K562 (cell line): ENCODE data around the gene MAP3K20. TPM values are rescaled to one million over a fixed set of nuclear protein-coding genes. Genes with fewer than 3 reads are reported as not detected.

Source experiments
- ATAC-seq: fragments of 200-7000 bp; cut with Tn5 transposase; 3 replicates; pipeline ENCODE4 v1.9.1; 2020; ENCODE audit warnings: moderate library complexity
- BruUV-seq: library from RNA; stranded (reverse); fragments of 400-500 nt; replicated peaks from 2 replicates; lab custom pipeline; 2021; lab: Mats Ljungman, UMichigan
- CTCF ChIA-PET: fragments of 300-600 bp; formaldehyde crosslinking; extraction: SDS; loops from one replicate; lab custom pipeline; 2021; ENCODE audit warnings: low intra/inter-chr PET ratio; lab: Yijun Ruan, JAX
- POLR2A ChIA-PET: fragments of 300-600, 350-650 bp; sonication (Branson Sonifier 250); formaldehyde crosslinking; extraction: SDS; loops from one replicate; lab custom pipeline; 2021; ENCODE audit warnings: antibody characterized with exemption, inconsistent platforms; lab: Yijun Ruan, JAX
- DNase-seq, 4 experiments: peaks; one replicate each; pipeline versions ENCODE4 v3.0.0 to v3.0.0-alpha.2; 2011 to 2018; ENCODE audit warnings: low spot score in 3 of 4, mixed read lengths in 3 of 4; ENCODE audit errors: extremely low read depth in 1 of 4
- FAIRE-seq: peaks from 2 replicates; lab custom pipeline; 2011; peaks lifted over from hg19 to GRCh38; lab: Jason Lieb, UNC
- H2AFZ ChIP-seq: 2 replicates; pipeline ENCODE4 v1.6.0; 2011; ENCODE audit warnings: low read depth, low read length, control low read depth, inconsistent platforms
- H3K27ac ChIP-seq: fragments of 200-600 bp; 3 replicates; pipeline ENCODE4 v1.8.0; 2011; ENCODE audit warnings: low read depth, mild to moderate bottlenecking, control low read depth, inconsistent platforms, low read length, moderate library complexity, mixed read lengths; ENCODE audit errors: extremely low read depth
- H3K27me3 ChIP-seq, 2 experiments: fragments of 300-600 bp in 1 of 2; 2 replicates in 1 of 2; 3 replicates in 1 of 2; pipeline versions ENCODE4 v1.6.0 to v1.8.0; 2011; ENCODE audit warnings: inconsistent platforms in 2 of 2, low read length in 2 of 2, mild to moderate bottlenecking in 1 of 2, mixed read lengths in 1 of 2, moderate library complexity in 1 of 2; ENCODE audit not compliant: control insufficient read depth in 2 of 2, insufficient read depth in 2 of 2
- H3K36me3 ChIP-seq: fragments of 300-600 bp; 3 replicates; pipeline ENCODE4 v1.8.0; 2011; ENCODE audit warnings: mild to moderate bottlenecking, low read length, inconsistent platforms; ENCODE audit not compliant: control insufficient read depth, insufficient read depth
- H3K4me1 ChIP-seq, 2 experiments: fragments of 200-600 bp in 1 of 2; replicated peaks in 1 of 2; 2 replicates in 1 of 2; 3 replicates in 1 of 2; pipeline versions ENCODE4 v1.5.1 to v1.8.0; 2011; ENCODE audit warnings: inconsistent platforms in 2 of 2, low read length in 2 of 2, mild to moderate bottlenecking in 1 of 2, mixed read lengths in 1 of 2, moderate library complexity in 1 of 2; ENCODE audit not compliant: control insufficient read depth in 2 of 2, insufficient read depth in 2 of 2
- H3K4me2 ChIP-seq: 2 replicates; pipeline ENCODE4 v1.6.1; 2011; ENCODE audit warnings: low read length, control low read depth, inconsistent platforms, mixed read lengths; ENCODE audit not compliant: insufficient read depth
- H3K4me3 ChIP-seq: fragments of 200-600 bp; sonication (generic), shearing (Covaris generic); 2 replicates; pipeline ENCODE4 v1.5.1; 2016; ENCODE audit warnings: control low read depth, inconsistent platforms
- H3K79me2 ChIP-seq: fragments of 200-600 bp; 3 replicates; pipeline ENCODE4 v1.8.0; 2011; ENCODE audit warnings: low read length, inconsistent platforms; ENCODE audit not compliant: control insufficient read depth, insufficient read depth
- H3K9ac ChIP-seq, 2 experiments: 2 replicates each; pipeline versions ENCODE4 v1.6.0 to v1.6.1; 2011; ENCODE audit warnings: low read depth in 2 of 2, low read length in 2 of 2, control low read depth in 1 of 2, inconsistent platforms in 1 of 2, mild to moderate bottlenecking in 1 of 2, mixed read lengths in 1 of 2; ENCODE audit not compliant: insufficient read depth in 1 of 2
- H3K9me1 ChIP-seq: one replicate; pipeline ENCODE4 v1.6.0; 2011; ENCODE audit warnings: inconsistent platforms, mild to moderate bottlenecking, low read length, moderate library complexity; ENCODE audit not compliant: control insufficient read depth, insufficient read depth
- H3K9me3 ChIP-seq: replicated peaks from 2 replicates; pipeline ENCODE4 v1.5.1; 2011; ENCODE audit warnings: low read depth, low read length, inconsistent platforms; ENCODE audit not compliant: control insufficient read depth, insufficient read depth
- H4K20me1 ChIP-seq: replicated peaks from 2 replicates; pipeline ENCODE4 v1.6.1; 2011; ENCODE audit warnings: low read length, inconsistent platforms, mixed read lengths; ENCODE audit not compliant: control insufficient read depth, insufficient read depth
- ATF2 ChIP-seq: sonication (generic); formaldehyde crosslinking; IDR thresholded peaks from 2 replicates; pipeline ENCODE4 v1.8.1; 2022; ENCODE audit warnings: missing genetic modification reagents
- ATF7 ChIP-seq: fragments of 450-650 bp; IDR thresholded peaks from 2 replicates; pipeline ENCODE4 v1.7.1; 2014; ENCODE audit warnings: mild to moderate bottlenecking, moderate library complexity
- ETS1 ChIP-seq: conservative IDR thresholded peaks from 2 replicates; pipeline ENCODE4 v1.6.1; 2011; ENCODE audit warnings: low read depth, mild to moderate bottlenecking, low read length; ENCODE audit not compliant: control insufficient read depth
- MCM3 ChIP-seq: fragments of 450-650 bp; IDR thresholded peaks from 2 replicates; pipeline ENCODE4 v1.6.1; 2016
- RBM25 ChIP-seq: fragments of 200-400 bp; formaldehyde crosslinking; IDR thresholded peaks from 2 replicates; pipeline ENCODE4 v1.6.1; 2018; ENCODE audit warnings: low read length, low read depth, moderate library complexity; ENCODE audit not compliant: severe bottlenecking
- SETDB1 ChIP-seq: IDR thresholded peaks from one replicate; pipeline ENCODE4 v1.6.1; 2012; ENCODE audit warnings: low read length, control low read depth, inconsistent platforms
- SNRNP70 ChIP-seq: fragments of 200-400 bp; formaldehyde crosslinking; optimal IDR thresholded peaks from 2 replicates; pipeline ENCODE3; 2017; ENCODE audit warnings: low read depth, low read length
- TEAD1 ChIP-seq, 2 experiments: fragments of 450-650 bp in 1 of 2; sonication (generic) in 1 of 2; formaldehyde crosslinking; IDR thresholded peaks; 2 replicates each; pipeline versions ENCODE4 v1.4.0 to v1.8.0; 2020 to 2022; ENCODE audit warnings: mild to moderate bottlenecking in 2 of 2, missing genetic modification reagents in 1 of 2
- ZBTB26 ChIP-seq: fragments of 450-650 bp; formaldehyde crosslinking; IDR thresholded peaks from 2 replicates; pipeline ENCODE4 v1.4.0; 2022; ENCODE audit warnings: missing genetic modification characterization
- ZFP30 ChIP-seq: fragments of 250-450 bp; sonication (Bioruptor Pico); IDR thresholded peaks from 2 replicates; pipeline ENCODE4 v1.8.0; 2022; ENCODE audit warnings: moderate library complexity, mild to moderate bottlenecking, inconsistent platforms, borderline replicate concordance
- ZNF253 ChIP-seq: fragments of 250-450 bp; sonication (Bioruptor Pico); conservative IDR thresholded peaks from 2 replicates; pipeline ENCODE4 v1.6.1; 2021; ENCODE audit warnings: mild to moderate bottlenecking
- WGBS: fragments of 100-300 bp; shearing (Covaris generic); methylation state at CpG from one replicate; pipeline ENCODE4 v1.1.6; 2016; ENCODE audit warnings: low coverage, mixed read lengths; ENCODE audit not compliant: insufficient coverage; ENCODE audit errors: missing lambda C conversion rate; 5-methylcytosine and 5-hydroxymethylcytosine counted together
- in situ Hi-C: fragments of 300-500 bp; cut with MboI; formaldehyde crosslinking; loops from 4 replicates; pipeline ENCODE4 v1.15.0; 2018; ENCODE audit warnings: inconsistent platforms, mixed read lengths
- intact Hi-C: fragments of 100-400 bp; cut with micrococcal nuclease; formaldehyde crosslinking; loops from 2 replicates; pipeline ENCODE4 v1.14.2; 2022
- polyA plus RNA-seq, 8 experiments: library from polyadenylated mRNA; depleted of rRNA in 4 of 8; stranded (reverse) in 5 of 8; unstranded in 3 of 8; fragments of >200 nt; fragmentation: Nextera tagmentation in 2 of 8; fragmentation: Illumina TruSeq in 1 of 8; extraction: Ambion mirVana in 2 of 8; extraction: Trizol in 1 of 8; gene quantifications; 2 replicates each; pipeline versions ENCODE4 v1.2.1 to v1.2.3, GENCODE V29; 2011 to 2014; ENCODE audit warnings: inconsistent platforms in 1 of 8, missing spikeins in 1 of 8
- total RNA-seq, 7 experiments: library from RNA; depleted of rRNA in 6 of 7; stranded (reverse); fragments of >200 nt in 6 of 7; fragmentation: Illumina TruSeq in 2 of 7; extraction: Trizol in 2 of 7; gene quantifications; 2 replicates each; pipeline versions ENCODE4 v1.2.1 to v1.2.3, GENCODE V29; 2011 to 2021; ENCODE audit warnings: low replicate concordance in 1 of 7

Gene MAP3K20
- total and polyA plus RNA-seq, 9 of the 15 experiments (the other 6 are each of a cell fraction or from before 2014, with no cell fraction given), result 9.8 to 34.2 (median 27.3) TPM

- ChIA-PET CTCF (no interaction called here), POLR2A (no interaction called here)
- H4K20me1 ChIP-seq, result no peaks in the 10 kb centered on the region
- H3K9me1 ChIP-seq, result no peaks in the 10 kb centered on the region
- H3K4me3 ChIP-seq, result no peak overlapping the region
- in situ Hi-C loops, result no loop called here
- H3K4me1 ChIP-seq, result peaks cover 9 to 12% of the 10 kb centered on the region in 2 experiments; a peak in 4 of 5 replicates
- no peak overlapping the region for H3K27ac ChIP-seq
- no peak overlapping the region for H3K9ac ChIP-seq
- H3K27me3 ChIP-seq, result no peaks in the 10 kb centered on the region
- WGBS, result 22% methylated on average over 2 of the region's 2 CpGs
- FAIRE-seq, result no peak
- TF ChIP-seq ZFP30 (CRISPR knock-in tag), result no peak
- TF ChIP-seq RBM25, result no peak
- TF ChIP-seq SNRNP70, result no peak
- no peak for TF ChIP-seq ATF7
- TF ChIP-seq ATF2 (CRISPR knock-in tag), result no peak
- no peak for TF ChIP-seq ZBTB26 (CRISPR knock-in tag)
- no peak for TF ChIP-seq ETS1
- no peak for TF ChIP-seq SETDB1
- TF ChIP-seq ZNF253 (CRISPR knock-in tag), result no peak
- no peak for TF ChIP-seq MCM3
- no peak for TF ChIP-seq TEAD1 (CRISPR knock-in tag; IDR thresholded peaks at IDR 0.05)
- TF ChIP-seq, all 486 proteins: peak for 0
- ATAC-seq (no peak), DNase-seq (no peak)
- intact Hi-C loops, result loop anchor here (5.0 kb wide), 1 partner anchor 160 kb away; no protein-coding TSS in a partner anchor
- Histone ChIP-seq H3K4me2 (no peak overlapping the region), H3K36me3 (no peaks in the 10 kb centered on the region), H3K9me3 (peaks cover 20% of the 10 kb centered on the region), H3K79me2 (no peaks in the 10 kb centered on the region), H2AFZ (no peak overlapping the region)
- BruUV-seq, result no TSS peak
These were observed 211.9 kb downstream of the MAP3K20 start for GRCh38 chr2:173287594-173287993.
